ENCODE data around the gene PEMT.
"Not testable (repeated sequence)": the region's sequence is repeated elsewhere in the genome, so short reads cannot be mapped to it uniquely, and the experiment has no call there.

Gene PEMT

GRCh38 chr17:17498606-17499301 is 92.8 kb downstream of the PEMT start:
- no peak for DNase-seq

- DNase-seq = no peak
Observed at GRCh38 chr17:17497845-17498520, 93.5 kb downstream of the PEMT start.

- no peak for DNase-seq
Observed at GRCh38 chr17:17497065-17497844, 94.3 kb downstream of the PEMT start.

DNA sequence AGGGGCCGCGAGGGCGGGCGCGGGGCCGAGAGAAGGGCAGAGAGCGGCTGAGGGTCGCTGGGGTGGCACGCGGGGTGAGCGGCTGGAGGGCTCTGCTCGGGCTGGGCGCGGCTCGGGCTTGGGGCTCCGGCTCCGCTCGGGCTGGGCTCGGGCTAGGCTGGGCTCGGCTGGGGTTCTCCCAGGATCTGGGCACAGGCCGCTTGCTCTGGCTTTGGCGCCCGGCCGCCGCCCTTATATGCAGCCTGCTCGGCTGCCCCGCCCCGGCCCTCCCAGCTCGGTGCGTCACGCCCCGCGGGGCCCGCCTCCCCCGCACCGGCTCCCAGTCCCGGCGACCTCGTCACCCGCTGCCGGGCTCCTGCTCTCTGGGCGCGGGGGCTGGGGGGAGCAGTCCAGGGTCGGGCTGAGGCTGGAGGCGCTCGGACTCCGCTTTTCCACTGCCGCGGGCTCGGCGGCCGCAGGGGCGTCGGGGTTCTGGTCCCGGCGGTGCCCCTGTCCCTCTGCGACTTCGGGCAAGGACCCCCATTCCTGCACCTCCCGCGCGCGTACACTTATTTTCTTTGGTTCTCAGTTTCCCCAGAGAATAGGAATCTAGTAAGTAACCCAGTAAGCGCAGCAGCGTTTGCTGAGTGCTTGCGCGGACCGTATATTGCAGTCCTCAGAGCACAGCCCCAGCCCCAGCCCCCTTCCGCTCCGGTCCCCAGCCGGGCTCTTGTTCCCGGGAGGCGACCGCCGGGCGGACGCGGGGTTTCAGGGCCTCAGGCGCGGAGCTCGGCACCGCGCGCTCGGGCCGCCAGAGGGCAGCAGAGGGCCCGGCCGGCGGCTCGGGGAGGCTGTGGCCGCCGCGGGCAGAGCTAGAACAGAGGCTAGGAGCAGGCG is 95.1 kb downstream of the PEMT start, which contains the start of gene RASD1:
Gene RASD1, minus strand, starts transcription at position 207 of the 876 bp plus-strand sequence. CDS start 214 bp downstream, outside the sequence.
- peak; percentile 78 for DNase-seq

DNA sequence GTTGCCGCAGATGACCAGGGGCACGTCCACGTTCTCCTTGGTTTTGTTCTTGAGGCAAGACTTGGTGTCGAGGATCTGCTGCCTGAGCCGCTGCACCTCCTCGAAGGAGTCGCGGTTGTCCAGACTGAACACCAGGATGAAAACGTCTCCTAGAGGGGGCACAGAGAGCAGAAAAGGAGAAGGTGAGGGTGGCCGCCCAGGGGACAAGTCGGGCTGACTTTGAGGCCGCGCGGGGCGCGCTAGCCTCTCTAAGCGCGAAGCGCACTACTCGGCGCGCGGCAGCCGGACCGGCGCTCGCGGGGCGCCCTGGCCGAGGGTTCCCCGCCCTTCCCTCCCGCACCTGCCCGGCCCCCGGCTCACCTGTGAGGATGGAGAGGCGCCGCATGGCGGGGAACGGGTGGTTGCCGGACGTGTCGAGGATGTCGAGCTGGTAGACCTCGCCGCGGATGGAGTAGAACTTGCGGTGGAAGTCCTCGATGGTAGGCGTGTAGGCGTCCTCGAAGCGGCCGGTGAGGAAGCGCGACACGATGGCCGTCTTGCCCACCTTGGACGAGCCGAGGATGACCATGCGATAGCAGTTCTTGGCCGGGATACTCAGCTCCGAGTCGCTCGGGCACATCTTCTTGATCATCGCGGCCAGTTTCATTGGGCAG is 95.8 kb downstream of the PEMT start:
- peak; percentile 25 for DNase-seq

DNA sequence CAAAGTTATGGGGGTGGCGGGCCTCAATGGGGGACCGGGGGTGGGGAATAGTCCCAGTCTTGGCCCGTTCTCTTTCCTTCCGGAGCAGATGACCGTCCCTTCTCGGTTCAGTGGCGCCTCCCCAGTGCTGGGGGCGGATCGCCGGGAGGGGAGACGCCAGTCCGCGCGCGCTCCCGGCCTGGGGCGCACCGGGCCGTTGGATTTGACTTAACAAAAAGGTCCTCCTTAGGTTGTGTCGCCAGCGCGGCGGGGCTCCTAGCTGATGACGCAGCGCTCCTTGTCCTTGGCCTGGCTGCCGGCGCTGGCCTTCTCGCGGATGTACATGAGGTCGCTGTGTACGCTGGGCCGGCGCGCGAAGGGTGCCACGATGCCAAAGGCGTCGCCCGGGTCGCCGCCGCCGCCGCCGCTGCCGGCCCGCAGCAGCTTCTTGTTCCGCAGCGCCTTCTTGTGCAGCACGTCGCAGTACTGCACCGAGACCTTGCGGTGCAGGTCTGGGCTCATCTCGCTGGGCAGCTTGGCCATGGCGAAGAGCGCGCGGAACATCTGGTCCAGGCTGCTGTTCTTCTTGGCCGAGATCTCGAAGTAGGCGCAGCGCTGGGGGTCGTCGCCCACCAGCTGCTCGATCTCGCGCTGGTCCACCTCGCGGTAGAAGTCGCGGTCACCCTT is 96.5 kb downstream of the PEMT start:
- peak; percentile 11 for DNase-seq

- no peak for DNase-seq
Observed at GRCh38 chr17:17494499-17494869, 97.0 kb downstream of the PEMT start.

GRCh38 chr17:17493986-17494466 is 97.5 kb downstream of the PEMT start:
- DNase-seq = no peak

GRCh38 chr17:17493249-17493985 is 98.1 kb downstream of the PEMT start:
- no peak for DNase-seq

- no peak for DNase-seq
Observed at GRCh38 chr17:17492571-17492970, 98.9 kb downstream of the PEMT start.

DNA sequence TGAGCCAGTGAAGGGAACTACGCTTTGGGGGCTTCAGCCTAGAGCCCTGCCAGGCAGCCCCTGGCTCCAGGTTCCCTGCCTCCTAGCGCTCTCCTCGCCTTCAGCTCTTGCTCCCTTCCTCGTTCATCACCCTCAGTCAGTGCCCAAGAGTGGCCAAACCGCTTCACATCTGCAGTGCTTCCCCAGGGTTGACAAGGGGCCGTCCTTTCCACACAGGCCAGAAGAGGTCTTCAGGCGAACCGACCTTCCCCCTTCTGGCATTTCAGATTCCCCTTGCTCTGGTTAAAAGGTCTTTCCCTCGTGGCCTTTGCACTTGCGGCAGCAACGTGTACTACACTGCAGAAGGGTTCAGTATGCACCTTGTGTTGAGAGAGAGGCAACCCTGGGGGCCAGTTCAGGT is 99.4 kb downstream of the PEMT start:
- no peak for DNase-seq

DNA sequence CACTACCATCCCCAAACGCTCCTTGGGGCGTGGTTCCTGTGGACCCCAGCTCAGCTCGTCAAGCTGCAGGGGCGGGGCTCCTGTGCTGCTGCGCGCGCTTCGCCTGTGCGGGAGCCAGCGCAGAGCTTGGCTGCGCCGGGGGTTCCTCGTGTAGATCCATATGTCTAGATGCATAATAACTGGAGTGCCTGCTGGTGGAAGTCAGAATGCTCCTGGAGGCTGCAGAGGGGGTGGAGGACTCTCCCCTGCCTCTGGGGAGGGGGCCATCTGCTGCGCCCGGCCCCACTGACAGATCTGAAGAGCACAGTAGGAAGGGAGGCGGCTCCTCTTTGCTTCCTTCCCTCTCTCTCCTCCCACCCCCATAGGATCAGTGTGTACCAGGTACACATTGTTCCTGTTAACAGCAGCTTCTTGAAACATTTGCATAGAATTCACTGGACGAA is 99.9 kb downstream of the PEMT start:
- DNase-seq = no peak

- DNase-seq = no peak
Observed at GRCh38 chr17:17491031-17491471, 100.5 kb downstream of the PEMT start.

GRCh38 chr17:17487998-17488397 is 103.5 kb downstream of the PEMT start:
- no peak for DNase-seq

GRCh38 chr17:17486416-17486815 is 105.1 kb downstream of the PEMT start:
- DNase-seq = not testable (repeated sequence)

DNA sequence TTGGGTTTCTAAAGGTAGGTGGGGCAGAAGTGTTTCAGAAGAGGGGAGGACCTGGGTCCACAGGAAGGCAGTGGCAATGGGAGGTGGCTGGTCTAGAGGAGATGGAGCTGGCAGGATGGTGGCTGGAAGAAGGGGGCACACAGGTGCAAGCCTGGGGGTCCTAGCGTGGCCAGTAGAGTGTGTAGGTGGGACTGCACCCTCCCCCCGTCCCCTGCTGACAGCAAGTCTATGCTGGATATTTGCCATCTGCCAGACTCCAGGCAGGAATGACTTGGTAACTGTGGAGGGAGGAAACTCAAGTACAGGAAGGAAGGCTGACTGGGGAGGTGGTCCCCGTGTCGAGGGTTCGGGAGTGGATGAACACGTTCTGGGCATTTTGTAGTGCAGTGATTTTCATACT is 106.1 kb downstream of the PEMT start:
- DNase-seq = no peak

- peak; percentile 55 for DNase-seq
Observed at GRCh38 chr17:17484451-17484899, 107.0 kb downstream of the PEMT start.

GRCh38 chr17:17481860-17482259 is 109.6 kb downstream of the PEMT start:
- DNase-seq = no peak

- no peak for DNase-seq
Observed at GRCh38 chr17:17480593-17481148, 110.8 kb downstream of the PEMT start.

- DNase-seq = no peak
Observed at GRCh38 chr17:17479209-17479608, 112.3 kb downstream of the PEMT start.

Measured in stimulated activated CD4-positive, alpha-beta T cell treated with anti-CD3 and anti-CD28 coated beads, Interleukin-4, amount 100 ng/mL, for 24 hours (primary cell).